Retinal pigment epithelial cell (primary cell): Measurements from ENCODE around the gene CTSL.

Experiments used
- DNase-seq: peaks from one replicate; pipeline ENCODE4 v3.0.0-alpha.2; 2010; ENCODE audit warnings: low read depth
- H3K4me3 ChIP-seq: 2 replicates; pipeline ENCODE4 v1.5.1; 2011; ENCODE audit warnings: mild to moderate bottlenecking, low read length, control low read depth, moderate library complexity
- CTCF ChIP-seq: conservative IDR thresholded peaks from 2 replicates; pipeline ENCODE4 v1.5.1; 2011; ENCODE audit warnings: low read depth, low read length, control low read depth, inconsistent platforms

CTSL gene

GRCh38 chr9:87682618-87683017, 43.3 kb upstream of the CTSL start:
- no peak for TF ChIP-seq CTCF
- no peak for DNase-seq
- H3K4me3 ChIP-seq: no peak overlapping the region

DNA sequence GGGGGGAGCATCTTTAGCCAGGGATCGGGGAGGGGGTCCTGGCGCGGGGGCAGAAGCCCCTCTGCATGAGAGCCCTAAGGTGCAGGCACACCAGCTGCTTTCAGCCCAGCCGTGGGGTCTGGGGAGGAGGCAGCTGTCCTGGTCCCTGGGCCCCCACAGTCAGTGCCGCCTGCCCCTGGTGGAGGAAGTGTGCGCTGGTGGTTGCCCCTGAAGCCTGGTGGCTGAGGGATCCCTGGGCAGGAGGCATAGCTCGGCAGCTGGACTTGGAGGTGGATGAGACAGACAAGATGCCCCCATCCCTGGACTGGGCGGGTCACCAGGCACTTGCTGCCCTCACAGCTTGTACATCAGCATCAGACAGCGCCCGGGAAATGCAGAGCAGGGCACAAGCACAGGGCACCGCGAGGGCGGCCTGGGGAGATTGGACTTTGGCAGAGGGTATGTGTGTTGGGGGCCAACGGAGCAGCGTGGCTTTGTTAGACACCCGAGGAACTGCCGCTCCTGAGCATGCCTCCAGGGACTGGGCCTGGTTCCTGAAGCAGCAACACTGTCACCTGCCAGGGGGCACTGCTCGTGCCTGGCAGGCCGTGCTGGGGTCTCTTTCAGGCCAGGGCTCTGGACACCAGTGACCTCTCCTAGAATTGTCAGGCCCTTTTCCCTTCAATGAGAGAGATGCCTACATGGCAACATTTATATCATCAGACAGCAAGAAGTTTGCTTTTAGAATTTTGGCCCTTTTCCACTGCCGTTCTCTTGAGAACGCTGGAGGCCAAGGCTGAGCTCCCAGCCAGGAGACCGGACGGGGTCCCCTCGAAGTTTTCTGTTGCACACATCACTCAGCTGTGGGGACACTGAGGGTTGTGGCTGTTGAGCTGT, 41.9 kb upstream of the CTSL start:
- no peak for TF ChIP-seq CTCF
- H3K4me3 ChIP-seq: no peak overlapping the region

GRCh38 chr9:87684627-87685219, 41.2 kb upstream of the CTSL start:
- no peak overlapping the region for H3K4me3 ChIP-seq
- TF ChIP-seq CTCF: peak; percentile 83
- no peak for DNase-seq

More for the DNA sequence above, 41.9 kb upstream of the CTSL start:
- DNase-seq: no peak

DNA sequence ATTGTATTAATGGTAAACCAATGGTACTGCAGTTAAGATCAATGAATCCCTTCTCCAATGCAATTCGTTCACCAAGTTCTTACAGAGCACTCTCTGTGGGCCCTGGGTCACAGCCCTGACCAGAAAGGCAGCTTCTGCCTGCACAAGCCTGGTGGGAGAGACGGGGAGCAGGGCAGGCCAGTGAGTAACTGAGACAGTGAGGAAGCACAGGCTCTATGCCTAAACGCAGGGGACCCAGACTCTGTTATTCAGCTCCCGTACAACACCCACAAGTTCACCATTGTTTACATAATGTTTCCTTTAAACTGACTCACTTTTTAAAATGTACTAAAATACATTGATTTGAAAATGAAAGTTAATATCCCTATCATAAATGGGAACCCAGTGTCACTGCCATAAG, 40.5 kb upstream of the CTSL start:
- no peak for DNase-seq
- H3K4me3 ChIP-seq: no peak overlapping the region
- TF ChIP-seq CTCF: no peak

DNA sequence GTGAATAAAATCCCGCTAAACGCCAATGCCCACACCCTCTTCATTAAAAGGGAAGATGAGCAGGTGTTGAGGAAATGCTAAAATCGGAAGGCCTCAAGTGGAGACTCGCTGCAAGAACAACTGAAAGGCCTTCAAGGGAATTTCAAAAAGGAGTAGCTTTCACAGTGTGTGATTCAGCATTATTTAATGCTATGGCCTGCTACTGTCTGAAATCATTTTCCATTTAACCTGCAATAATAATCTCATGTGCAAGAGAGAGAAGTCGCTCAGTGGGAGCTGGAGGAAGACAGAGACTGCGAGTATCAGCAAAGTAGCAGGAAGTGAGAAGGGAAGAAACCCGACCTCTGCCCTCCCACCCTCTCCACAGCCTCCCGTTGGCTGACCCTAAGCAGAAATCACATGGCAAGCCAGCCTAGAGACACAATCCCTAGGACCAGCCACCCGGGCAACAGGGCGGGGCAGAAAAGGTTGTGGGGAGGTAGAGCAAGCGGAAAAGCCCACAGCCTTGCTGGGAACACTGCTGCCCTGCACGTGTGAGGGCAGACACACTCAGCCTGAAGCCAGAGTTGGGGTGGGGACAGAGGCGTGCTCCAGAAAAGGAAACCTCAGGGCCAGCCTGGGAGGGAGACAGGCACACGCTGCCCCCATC, 39.9 kb upstream of the CTSL start:
- TF ChIP-seq CTCF: no peak
- no peak for DNase-seq
- H3K4me3 ChIP-seq: no peak overlapping the region

DNA sequence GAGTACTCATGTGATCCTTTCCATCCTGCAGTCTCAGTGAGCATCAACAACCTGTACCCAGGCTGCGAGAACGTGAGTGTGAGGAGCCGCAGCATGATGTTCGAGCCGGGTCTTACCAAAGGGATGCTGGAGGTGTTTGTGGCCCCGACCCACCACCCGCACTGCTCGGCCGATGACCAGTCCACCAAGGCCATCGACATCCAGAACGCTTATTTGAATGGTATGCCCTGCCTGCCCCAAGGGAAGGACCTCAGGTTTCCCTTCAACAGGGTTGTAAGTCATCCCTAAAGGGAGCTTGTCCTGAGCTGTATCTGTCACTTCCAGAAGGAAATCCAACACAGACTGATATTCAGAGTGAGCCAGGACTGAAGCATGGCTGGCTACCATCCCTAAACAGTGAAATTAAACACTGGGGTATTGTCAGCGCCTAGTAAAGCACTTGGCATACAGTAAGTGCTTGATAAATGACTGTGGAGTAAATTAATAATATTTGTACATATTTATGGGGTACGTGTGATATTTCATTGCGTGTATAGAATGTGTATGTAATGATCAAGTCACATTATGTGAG, 39.3 kb upstream of the CTSL start:
- no peak for TF ChIP-seq CTCF
- H3K4me3 ChIP-seq: no peak overlapping the region
- DNase-seq: no peak
